ENCODE results near the gene CTNNBIP1. TPM values are rescaled to one million over a fixed set of nuclear protein-coding genes. Genes with fewer than 3 reads are reported as not detected.

The CTNNBIP1 gene
- total RNA-seq, 1 donor from 2014 or later = 50.6 TPM

GRCh38 chr1:9801909-9802308 is 108.2 kb downstream of the CTNNBIP1 start:
- no peak for ATAC-seq
- intact Hi-C loops (cut with DNase I) = no loop called here
- no peak for DNase-seq (ENCODE audit: missing footprints)

Other genes with a start within 250 kb of the CTNNBIP1 start
- 52.3 TPM for gene CLSTN1, start 86.3 kb downstream of the CTNNBIP1 start, total RNA-seq
- gene LZIC, start 33.1 kb upstream of the CTNNBIP1 start, total RNA-seq = 41.8 TPM
- gene NMNAT1, start 33.2 kb upstream of the CTNNBIP1 start, total RNA-seq = 19.3 TPM
- 39.3 TPM for gene RBP7, start 87.0 kb upstream of the CTNNBIP1 start, total RNA-seq
- gene UBE4B, start 122.7 kb upstream of the CTNNBIP1 start, total RNA-seq = 66.4 TPM